GM12872 (cell line): ENCODE results near the gene FOXL3.

Experiments
- CTCF ChIP-seq: IDR thresholded peaks from 3 replicates; pipeline ENCODE4 v1.5.1; 2011; ENCODE audit warnings: low read depth, mild to moderate bottlenecking, low read length, moderate library complexity; ENCODE audit not compliant: insufficient read depth

Gene FOXL3

GRCh38 chr7:274266-274665, 15.7 kb upstream of the FOXL3 start:
- no peak for TF ChIP-seq CTCF

GRCh38 chr7:276230-276835, 13.6 kb upstream of the FOXL3 start:
- TF ChIP-seq CTCF = no peak

GRCh38 chr7:277228-277627, 12.7 kb upstream of the FOXL3 start:
- TF ChIP-seq CTCF = no peak

- no peak for TF ChIP-seq CTCF
These were observed 11.9 kb upstream of the FOXL3 start for GRCh38 chr7:278081-278480.

- no peak for TF ChIP-seq CTCF
These were observed 10.1 kb upstream of the FOXL3 start for GRCh38 chr7:279821-280220.

GRCh38 chr7:280461-280860, 9.5 kb upstream of the FOXL3 start:
- no peak for TF ChIP-seq CTCF

- no peak for TF ChIP-seq CTCF
These were observed 8.3 kb upstream of the FOXL3 start for GRCh38 chr7:281637-282036.
